Neural cell (in vitro differentiated cells): ENCODE data around the gene MPPED1. TPM values are rescaled to one million over a fixed set of nuclear protein-coding genes. Genes with fewer than 3 reads are reported as not detected.

Experiments
- H2AFZ ChIP-seq: fragments of 200-600, 300-800 bp; sonication (generic), shearing (Covaris generic); 2 replicates; pipeline ENCODE4 v1.6.0; 2014; ENCODE audit warnings: low read depth, mild to moderate bottlenecking, antibody characterized with exemption, low read length, moderate library complexity
- H3F3A ChIP-seq: fragments of 200-600 bp; shearing (Covaris generic); 2 replicates; pipeline ENCODE4 v1.6.1; 2016; ENCODE audit warnings: mild to moderate bottlenecking, moderate library complexity, mixed read lengths, antibody characterized with exemption, low read length; ENCODE audit not compliant: insufficient read depth, poor library complexity, severe bottlenecking
- H3K27ac ChIP-seq: fragments of 200-600, 300-800 bp; sonication (generic), shearing (Covaris generic); 2 replicates; pipeline ENCODE4 v1.5.1; 2014; ENCODE audit warnings: mild to moderate bottlenecking, low read length, moderate library complexity
- H3K27me3 ChIP-seq: fragments of 300-800, 200-600 bp; sonication (generic), shearing (Covaris generic); 2 replicates; pipeline ENCODE4 v1.6.0; 2014; ENCODE audit warnings: mild to moderate bottlenecking, low read depth, low read length, moderate library complexity; ENCODE audit not compliant: insufficient read depth
- H3K36me3 ChIP-seq: fragments of 300-800, 200-600 bp; sonication (generic), shearing (Covaris generic); 2 replicates; pipeline ENCODE4 v1.5.1; 2014; ENCODE audit warnings: mild to moderate bottlenecking, antibody characterized with exemption, low read length, moderate library complexity; ENCODE audit not compliant: insufficient read depth
- H3K4me2 ChIP-seq: fragments of 300-800, 200-600 bp; sonication (generic), shearing (Covaris generic); 2 replicates; pipeline ENCODE4 v1.6.0; 2014; ENCODE audit warnings: mild to moderate bottlenecking, low read length
- H3K4me3 ChIP-seq: fragments of 300-800, 200-600 bp; sonication (generic), shearing (Covaris generic); 2 replicates; pipeline ENCODE4 v1.5.1; 2014; ENCODE audit warnings: mild to moderate bottlenecking, low read length, moderate library complexity
- H3K79me2 ChIP-seq: fragments of 200-600 bp; shearing (Covaris generic); replicated peaks from 2 replicates; pipeline ENCODE4 v1.6.0; 2014; ENCODE audit warnings: mild to moderate bottlenecking, low read length, moderate library complexity; ENCODE audit not compliant: insufficient read depth
- H3K9ac ChIP-seq: fragments of 300-800, 200-600 bp; sonication (generic), shearing (Covaris generic); 2 replicates; pipeline ENCODE4 v1.6.1; 2016; ENCODE audit warnings: mild to moderate bottlenecking, low read length, mixed read lengths
- H3K9me2 ChIP-seq: fragments of 200-600 bp; shearing (Covaris generic); 2 replicates; pipeline ENCODE4 v1.6.1; 2016; ENCODE audit warnings: mild to moderate bottlenecking, low read length, mixed read lengths; ENCODE audit not compliant: insufficient read depth
- H3K9me3 ChIP-seq: fragments of 200-600, 300-800 bp; sonication (generic), shearing (Covaris generic); 2 replicates; pipeline ENCODE4 v1.6.1; 2016; ENCODE audit warnings: mild to moderate bottlenecking, mixed run types, low read length, moderate library complexity, mixed read lengths
- H4K20me1 ChIP-seq: fragments of 200-600 bp; shearing (Covaris generic); 2 replicates; pipeline ENCODE4 v1.6.1; 2016; ENCODE audit warnings: mild to moderate bottlenecking, mixed run types; ENCODE audit not compliant: insufficient read depth
- EP300 ChIP-seq: fragments of 450-650 bp; conservative IDR thresholded peaks from 2 replicates; pipeline ENCODE4 v1.6.1; 2014; ENCODE audit warnings: antibody characterized with exemption, mild to moderate bottlenecking, moderate library complexity; ENCODE audit not compliant: poor library complexity, severe bottlenecking
- EZH2 ChIP-seq: fragments of 200-600, 300-800 bp; shearing (Covaris generic), sonication (generic); IDR thresholded peaks from 2 replicates; pipeline ENCODE4 v1.6.1; 2014; ENCODE audit warnings: antibody characterized with exemption, low read length, borderline replicate concordance, mild to moderate bottlenecking; ENCODE audit not compliant: insufficient read depth, poor library complexity, severe bottlenecking
- MXI1 ChIP-seq: fragments of 450-650 bp; conservative IDR thresholded peaks from 2 replicates; pipeline ENCODE4 v1.6.1; 2014; ENCODE audit warnings: antibody characterized with exemption, mild to moderate bottlenecking; ENCODE audit not compliant: poor library complexity, severe bottlenecking
- POLR2AphosphoS5 ChIP-seq: IDR thresholded peaks from 2 replicates; pipeline ENCODE4 v1.6.1; 2012
- RAD21 ChIP-seq: fragments of 450-650 bp; conservative IDR thresholded peaks from 2 replicates; pipeline ENCODE4 v1.6.1; 2014; ENCODE audit warnings: antibody characterized with exemption, mild to moderate bottlenecking, moderate library complexity
- SMC3 ChIP-seq: fragments of 450-650 bp; conservative IDR thresholded peaks from 2 replicates; pipeline ENCODE4 v1.6.1; 2014; ENCODE audit warnings: antibody characterized with exemption, mild to moderate bottlenecking, moderate library complexity; ENCODE audit not compliant: poor library complexity
- TAF1 ChIP-seq: IDR thresholded peaks from 2 replicates; pipeline ENCODE4 v1.6.1; 2012; ENCODE audit warnings: low read depth
- polyA plus RNA-seq: library from polyadenylated mRNA; depleted of rRNA; stranded (reverse); fragments of >200 nt; gene quantifications from 2 replicates; pipeline ENCODE4 v1.2.3, GENCODE V29; 2014
- TF ChIP-seq, protein P1 (sequence below): IDR thresholded peaks from 2 replicates; pipeline ENCODE4 v1.6.1; 2012; ENCODE audit warnings: borderline replicate concordance
- TF ChIP-seq, protein P2 (sequence below): fragments of 450-650 bp; IDR thresholded peaks from 2 replicates; pipeline ENCODE4 v1.5.1; 2014; ENCODE audit warnings: antibody characterized with exemption, mild to moderate bottlenecking, moderate library complexity; ENCODE audit not compliant: poor library complexity, severe bottlenecking

The MPPED1 gene
- polyA plus RNA-seq, 1 donor from 2014 or later, result 33.4 TPM

DNA sequence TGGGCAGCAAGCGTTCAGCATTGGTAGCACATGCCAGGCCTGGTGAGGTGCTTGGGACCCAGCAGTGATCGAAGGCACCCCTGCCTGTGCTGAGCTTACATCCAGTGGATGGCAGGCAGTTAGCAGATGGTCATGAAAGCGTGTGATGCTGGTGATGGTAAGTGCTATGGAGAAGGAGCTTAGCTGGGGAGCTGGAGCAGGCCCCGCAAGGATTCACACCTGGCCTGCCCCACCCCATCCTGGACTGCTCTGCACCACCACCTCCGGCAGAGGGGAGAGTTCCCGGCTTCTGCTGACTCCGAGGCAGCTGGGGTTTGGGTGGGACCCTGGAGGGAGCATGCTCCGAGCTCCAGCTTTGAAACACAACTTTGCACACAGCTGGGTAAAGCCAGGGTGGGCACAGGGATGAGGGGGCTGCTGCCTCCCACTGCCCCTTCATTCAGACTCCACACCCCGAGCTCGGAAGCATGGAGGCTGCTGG lies 16.2 kb downstream of the MPPED1 start:
- no peak overlapping the region for H3K9ac ChIP-seq
- H3K79me2 ChIP-seq, result no peaks in the 10 kb centered on the region
- no peak overlapping the region for H3K4me3 ChIP-seq
- no peaks in the 10 kb centered on the region for H3F3A ChIP-seq
- no peak overlapping the region for H3K4me2 ChIP-seq
- H3K27ac ChIP-seq, result no peak overlapping the region
- H3K27me3 ChIP-seq, result no peaks in the 10 kb centered on the region
- no peaks in the 10 kb centered on the region for H3K9me3 ChIP-seq
- H2AFZ ChIP-seq, result no peak overlapping the region
- H3K9me2 ChIP-seq, result no peaks in the 10 kb centered on the region
- no peaks in the 10 kb centered on the region for H3K36me3 ChIP-seq
- no peaks in the 10 kb centered on the region for H4K20me1 ChIP-seq
- TF ChIP-seq EP300, result no peak
- TF ChIP-seq, protein P1, sequence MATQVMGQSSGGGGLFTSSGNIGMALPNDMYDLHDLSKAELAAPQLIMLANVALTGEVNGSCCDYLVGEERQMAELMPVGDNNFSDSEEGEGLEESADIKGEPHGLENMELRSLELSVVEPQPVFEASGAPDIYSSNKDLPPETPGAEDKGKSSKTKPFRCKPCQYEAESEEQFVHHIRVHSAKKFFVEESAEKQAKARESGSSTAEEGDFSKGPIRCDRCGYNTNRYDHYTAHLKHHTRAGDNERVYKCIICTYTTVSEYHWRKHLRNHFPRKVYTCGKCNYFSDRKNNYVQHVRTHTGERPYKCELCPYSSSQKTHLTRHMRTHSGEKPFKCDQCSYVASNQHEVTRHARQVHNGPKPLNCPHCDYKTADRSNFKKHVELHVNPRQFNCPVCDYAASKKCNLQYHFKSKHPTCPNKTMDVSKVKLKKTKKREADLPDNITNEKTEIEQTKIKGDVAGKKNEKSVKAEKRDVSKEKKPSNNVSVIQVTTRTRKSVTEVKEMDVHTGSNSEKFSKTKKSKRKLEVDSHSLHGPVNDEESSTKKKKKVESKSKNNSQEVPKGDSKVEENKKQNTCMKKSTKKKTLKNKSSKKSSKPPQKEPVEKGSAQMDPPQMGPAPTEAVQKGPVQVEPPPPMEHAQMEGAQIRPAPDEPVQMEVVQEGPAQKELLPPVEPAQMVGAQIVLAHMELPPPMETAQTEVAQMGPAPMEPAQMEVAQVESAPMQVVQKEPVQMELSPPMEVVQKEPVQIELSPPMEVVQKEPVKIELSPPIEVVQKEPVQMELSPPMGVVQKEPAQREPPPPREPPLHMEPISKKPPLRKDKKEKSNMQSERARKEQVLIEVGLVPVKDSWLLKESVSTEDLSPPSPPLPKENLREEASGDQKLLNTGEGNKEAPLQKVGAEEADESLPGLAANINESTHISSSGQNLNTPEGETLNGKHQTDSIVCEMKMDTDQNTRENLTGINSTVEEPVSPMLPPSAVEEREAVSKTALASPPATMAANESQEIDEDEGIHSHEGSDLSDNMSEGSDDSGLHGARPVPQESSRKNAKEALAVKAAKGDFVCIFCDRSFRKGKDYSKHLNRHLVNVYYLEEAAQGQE, result no peak
- TF ChIP-seq SMC3, result no peak
- no peak for TF ChIP-seq TAF1
- no peak for TF ChIP-seq POLR2AphosphoS5
- TF ChIP-seq MXI1, result no peak
- TF ChIP-seq EZH2, result no peak
- TF ChIP-seq RAD21, result no peak
- TF ChIP-seq, protein P2, sequence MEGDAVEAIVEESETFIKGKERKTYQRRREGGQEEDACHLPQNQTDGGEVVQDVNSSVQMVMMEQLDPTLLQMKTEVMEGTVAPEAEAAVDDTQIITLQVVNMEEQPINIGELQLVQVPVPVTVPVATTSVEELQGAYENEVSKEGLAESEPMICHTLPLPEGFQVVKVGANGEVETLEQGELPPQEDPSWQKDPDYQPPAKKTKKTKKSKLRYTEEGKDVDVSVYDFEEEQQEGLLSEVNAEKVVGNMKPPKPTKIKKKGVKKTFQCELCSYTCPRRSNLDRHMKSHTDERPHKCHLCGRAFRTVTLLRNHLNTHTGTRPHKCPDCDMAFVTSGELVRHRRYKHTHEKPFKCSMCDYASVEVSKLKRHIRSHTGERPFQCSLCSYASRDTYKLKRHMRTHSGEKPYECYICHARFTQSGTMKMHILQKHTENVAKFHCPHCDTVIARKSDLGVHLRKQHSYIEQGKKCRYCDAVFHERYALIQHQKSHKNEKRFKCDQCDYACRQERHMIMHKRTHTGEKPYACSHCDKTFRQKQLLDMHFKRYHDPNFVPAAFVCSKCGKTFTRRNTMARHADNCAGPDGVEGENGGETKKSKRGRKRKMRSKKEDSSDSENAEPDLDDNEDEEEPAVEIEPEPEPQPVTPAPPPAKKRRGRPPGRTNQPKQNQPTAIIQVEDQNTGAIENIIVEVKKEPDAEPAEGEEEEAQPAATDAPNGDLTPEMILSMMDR, result no peak

DNA sequence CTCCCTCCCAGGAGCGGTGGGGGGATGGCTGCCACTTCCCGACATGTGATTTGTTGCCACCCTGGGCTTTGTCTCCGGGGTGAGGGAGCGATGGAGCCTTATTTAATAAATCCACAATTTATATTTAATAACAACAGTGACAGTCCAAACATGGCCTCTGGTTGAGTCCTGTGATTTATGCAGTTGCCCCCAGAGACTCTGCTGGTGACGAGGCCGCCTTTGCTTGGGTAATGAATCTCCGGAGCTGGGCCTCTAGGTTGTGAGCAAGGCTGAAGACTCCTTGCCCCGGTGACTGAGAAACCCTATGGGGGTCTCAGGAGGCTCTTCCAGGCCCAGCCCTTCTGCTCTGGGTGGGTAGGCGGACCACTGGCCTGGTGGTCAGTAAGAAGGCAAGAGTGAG lies 16.7 kb downstream of the MPPED1 start:
- TF ChIP-seq, protein P1, result no peak
- TF ChIP-seq SMC3 (no peak), POLR2AphosphoS5 (no peak), RAD21 (no peak), MXI1 (no peak), TAF1 (no peak), EZH2 (no peak), EP300 (no peak)
- TF ChIP-seq, protein P2, result no peak
- Histone ChIP-seq H3K9me2 (no peaks in the 10 kb centered on the region), H3K27ac (no peak overlapping the region), H3K4me2 (no peak overlapping the region), H3F3A (no peaks in the 10 kb centered on the region), H2AFZ (no peak overlapping the region), H3K9ac (no peak overlapping the region), H3K9me3 (no peaks in the 10 kb centered on the region), H4K20me1 (no peaks in the 10 kb centered on the region), H3K27me3 (no peaks in the 10 kb centered on the region), H3K4me3 (no peak overlapping the region), H3K36me3 (no peaks in the 10 kb centered on the region), H3K79me2 (no peaks in the 10 kb centered on the region)
